WTC11 (cell line): ENCODE results near the gene CCDC138. TPM values are rescaled to one million over a fixed set of nuclear protein-coding genes. Genes with fewer than 3 reads are reported as not detected.

Experiments used
- ATAC-seq: fragments of 200-7000 bp; cut with Tn5 transposase; 2 replicates; pipeline ENCODE4 v1.10.0; 2021; ENCODE audit warnings: mild to moderate bottlenecking, moderate library complexity
- CTCF ChIA-PET: fragments of 300-600 bp; sonication (Branson Sonifier 250); formaldehyde crosslinking; loops from one replicate; lab custom pipeline; 2021; ENCODE audit warnings: antibody characterized with exemption; lab: Charles Lee
- POLR2A ChIA-PET: fragments of 350-600 bp; sonication (Branson Sonifier 250); formaldehyde crosslinking; loops from one replicate; lab custom pipeline; 2021; ENCODE audit warnings: antibody characterized with exemption; lab: Charles Lee
- DNase-seq: peaks from one replicate; pipeline ENCODE4 v3.0.0; 2021; ENCODE audit warnings: low spot score
- H3K27ac Mint-ChIP-seq: 2 replicates; pipeline ENCODE4 v1.8.0; 2021; ENCODE audit warnings: mixed read lengths
- H3K27me3 Mint-ChIP-seq: 2 replicates; pipeline ENCODE4 v1.8.0; 2021; ENCODE audit warnings: low read depth, mild to moderate bottlenecking, moderate library complexity, mixed read lengths
- H3K36me3 Mint-ChIP-seq: 2 replicates; pipeline ENCODE4 v1.8.0; 2021; ENCODE audit warnings: mixed read lengths
- H3K4me1 Mint-ChIP-seq: 2 replicates; pipeline ENCODE4 v1.8.0; 2022; ENCODE audit warnings: mixed read lengths
- H3K4me3 Mint-ChIP-seq: 2 replicates; pipeline ENCODE4 v1.8.0; 2021; ENCODE audit warnings: mild to moderate bottlenecking, moderate library complexity, mixed read lengths
- H3K9me3 Mint-ChIP-seq: 2 replicates; pipeline ENCODE4 v1.8.0; 2021; ENCODE audit warnings: mixed read lengths
- CDX4 ChIP-seq: fragments of 250-450 bp; sonication (Bioruptor Pico); IDR thresholded peaks from 2 replicates; pipeline ENCODE4 v1.9.0; 2021; ENCODE audit warnings: moderate library complexity, mild to moderate bottlenecking, inconsistent platforms, borderline replicate concordance
- FOXJ3 ChIP-seq: sonication (generic); formaldehyde crosslinking; IDR thresholded peaks from 2 replicates; pipeline ENCODE4 v1.9.0; 2021; ENCODE audit warnings: missing genetic modification reagents, mild to moderate bottlenecking, borderline replicate concordance
- JAZF1 ChIP-seq: fragments of 250-450 bp; sonication (Bioruptor Pico); IDR thresholded peaks from 2 replicates; pipeline ENCODE4 v1.9.0; 2021; ENCODE audit warnings: moderate library complexity, mild to moderate bottlenecking, inconsistent platforms
- NFATC4 ChIP-seq: fragments of 250-450 bp; sonication (Bioruptor Pico); IDR thresholded peaks from 2 replicates; pipeline ENCODE4 v1.9.0; 2021; ENCODE audit warnings: mild to moderate bottlenecking
- NR1H2 ChIP-seq: sonication (generic); formaldehyde crosslinking; IDR thresholded peaks from 2 replicates; pipeline ENCODE4 v1.9.0; 2021; ENCODE audit warnings: mild to moderate bottlenecking, moderate library complexity, missing genetic modification reagents
- NR3C1 ChIP-seq: sonication (generic); formaldehyde crosslinking; conservative IDR thresholded peaks from 2 replicates; pipeline ENCODE4 v1.8.1; 2023; ENCODE audit warnings: low read depth, mild to moderate bottlenecking, missing genetic modification reagents
- RELA ChIP-seq: sonication (generic); formaldehyde crosslinking; IDR thresholded peaks from 2 replicates; pipeline ENCODE4 v1.8.1; 2022; ENCODE audit warnings: missing genetic modification reagents, mild to moderate bottlenecking, borderline replicate concordance
- RORB ChIP-seq: fragments of 250-450 bp; sonication (Bioruptor Pico); IDR thresholded peaks from 2 replicates; pipeline ENCODE4 v1.9.0; 2021; ENCODE audit warnings: mild to moderate bottlenecking
- SMAD3 ChIP-seq: sonication (generic); formaldehyde crosslinking; IDR thresholded peaks from 2 replicates; pipeline ENCODE4 v1.8.0; 2022; ENCODE audit warnings: missing genetic modification reagents, mild to moderate bottlenecking, borderline replicate concordance
- STAT6 ChIP-seq: sonication (generic); formaldehyde crosslinking; conservative IDR thresholded peaks from 2 replicates; pipeline ENCODE4 v1.8.1; 2023; ENCODE audit warnings: mild to moderate bottlenecking, low read depth, missing genetic modification reagents, moderate library complexity
- TEAD4 ChIP-seq: sonication (generic); formaldehyde crosslinking; IDR thresholded peaks from 2 replicates; pipeline ENCODE4 v1.8.0; 2022; ENCODE audit warnings: mild to moderate bottlenecking, missing genetic modification reagents
- ZBTB21 ChIP-seq: sonication (generic); formaldehyde crosslinking; IDR thresholded peaks from 2 replicates; pipeline ENCODE4 v1.8.1; 2023; ENCODE audit warnings: mild to moderate bottlenecking, missing genetic modification reagents, borderline replicate concordance
- ZNF138 ChIP-seq: sonication (generic); formaldehyde crosslinking; conservative IDR thresholded peaks from 2 replicates; pipeline ENCODE4 v1.8.1; 2022; ENCODE audit warnings: mild to moderate bottlenecking, moderate library complexity, missing genetic modification reagents
- ZNF512 ChIP-seq: sonication (generic); formaldehyde crosslinking; IDR thresholded peaks from 2 replicates; pipeline ENCODE4 v1.8.1; 2022; ENCODE audit warnings: missing genetic modification reagents, borderline replicate concordance
- total RNA-seq: library from RNA; stranded (reverse); gene quantifications from 3 replicates; pipeline ENCODE4 v1.2.3, GENCODE V29; 2021
- TF ChIP-seq, protein P1 (sequence below): fragments of 250-450 bp; sonication (Bioruptor Pico); IDR thresholded peaks from 2 replicates; pipeline ENCODE4 v2.1.2; 2022; ENCODE audit warnings: mild to moderate bottlenecking, moderate library complexity
- TF ChIP-seq, protein P2 (sequence below): sonication (generic); formaldehyde crosslinking; IDR thresholded peaks from 2 replicates; pipeline ENCODE4 v1.8.1; 2023; ENCODE audit warnings: mild to moderate bottlenecking, missing genetic modification reagents, moderate library complexity
- TF ChIP-seq, protein P3 (sequence below): sonication (generic); formaldehyde crosslinking; IDR thresholded peaks from 2 replicates; pipeline ENCODE4 v1.8.0; 2022; ENCODE audit warnings: missing genetic modification reagents
- TF ChIP-seq, protein P4 (sequence below): sonication (generic); formaldehyde crosslinking; IDR thresholded peaks from 2 replicates; pipeline ENCODE4 v1.8.0; 2022; ENCODE audit warnings: mild to moderate bottlenecking, missing genetic modification reagents
- TF ChIP-seq, protein P5 (sequence below): sonication (generic); formaldehyde crosslinking; IDR thresholded peaks from 2 replicates; pipeline ENCODE4 v1.8.1; 2023; ENCODE audit warnings: mild to moderate bottlenecking, missing genetic modification reagents
- TF ChIP-seq, protein P6 (sequence below): sonication (generic); formaldehyde crosslinking; conservative IDR thresholded peaks from 2 replicates; pipeline ENCODE4 v1.8.1; 2022; ENCODE audit warnings: mild to moderate bottlenecking, missing genetic modification reagents

CCDC138 gene
- total RNA-seq, 1 experiment from 2014 or later = 23.5 TPM

DNA sequence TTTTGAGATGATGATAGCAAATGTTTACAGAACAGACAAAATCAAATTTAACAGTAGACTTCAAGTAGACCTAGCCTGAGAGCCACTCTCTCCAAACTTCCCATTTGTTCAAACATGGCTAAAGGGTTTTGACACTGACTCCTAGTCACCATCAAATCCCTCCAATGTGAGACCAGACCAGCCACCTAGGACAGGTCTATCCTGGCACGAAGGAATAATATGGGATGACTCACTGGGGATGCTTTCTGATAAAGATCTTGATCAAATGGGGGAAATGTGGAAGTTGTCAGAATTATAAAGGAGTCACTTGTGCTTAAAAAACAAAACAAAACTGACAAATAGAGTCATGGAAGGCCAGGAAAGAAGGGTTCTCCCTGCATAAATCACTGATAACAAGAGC lies 106.7 kb downstream of the CCDC138 start (continued):
- TF ChIP-seq FOXJ3 (CRISPR knock-in tag) = no peak

DNA sequence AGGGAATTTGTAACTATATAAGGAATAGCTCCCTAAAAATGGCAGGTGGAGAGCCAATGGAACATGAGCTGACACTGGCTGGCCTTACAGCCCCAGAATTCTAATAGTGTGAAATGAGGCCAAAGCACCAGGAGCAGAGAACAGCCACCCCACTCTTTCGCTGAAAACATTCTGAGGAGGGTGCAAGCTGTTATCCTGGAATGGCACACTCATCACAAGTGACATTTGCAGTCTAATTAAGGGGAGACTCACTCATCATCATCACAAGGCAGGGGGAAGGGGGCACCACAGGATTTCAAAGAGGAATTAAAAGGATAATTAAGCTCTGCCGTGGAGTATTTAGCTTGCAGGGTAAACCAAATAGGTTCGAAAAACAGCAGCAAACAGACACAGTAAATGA lies 108.2 kb downstream of the CCDC138 start:
- Mint-ChIP-seq H3K4me1 (peaks cover 11% of the 10 kb centered on the region), H3K9me3 (peaks cover 2% of the 10 kb centered on the region), H3K4me3 (no peak overlapping the region), H3K36me3 (peaks cover 1% of the 10 kb centered on the region), H3K27me3 (no peaks in the 10 kb centered on the region), H3K27ac (no peak overlapping the region)
- ChIA-PET POLR2A (no interaction called here), CTCF (interaction anchor here (0.9 kb wide), 1 partner anchor 37 kb away, joined by 5 read pairs; no protein-coding TSS in a partner anchor)
- TF ChIP-seq, protein P1, sequence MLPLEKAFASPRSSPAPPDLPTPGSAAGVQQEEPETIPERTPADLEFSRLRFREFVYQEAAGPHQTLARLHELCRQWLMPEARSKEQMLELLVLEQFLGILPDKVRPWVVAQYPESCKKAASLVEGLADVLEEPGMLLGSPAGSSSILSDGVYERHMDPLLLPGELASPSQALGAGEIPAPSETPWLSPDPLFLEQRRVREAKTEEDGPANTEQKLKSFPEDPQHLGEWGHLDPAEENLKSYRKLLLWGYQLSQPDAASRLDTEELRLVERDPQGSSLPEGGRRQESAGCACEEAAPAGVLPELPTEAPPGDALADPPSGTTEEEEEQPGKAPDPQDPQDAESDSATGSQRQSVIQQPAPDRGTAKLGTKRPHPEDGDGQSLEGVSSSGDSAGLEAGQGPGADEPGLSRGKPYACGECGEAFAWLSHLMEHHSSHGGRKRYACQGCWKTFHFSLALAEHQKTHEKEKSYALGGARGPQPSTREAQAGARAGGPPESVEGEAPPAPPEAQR (CRISPR knock-in tag) = no peak
- TF ChIP-seq, protein P2, sequence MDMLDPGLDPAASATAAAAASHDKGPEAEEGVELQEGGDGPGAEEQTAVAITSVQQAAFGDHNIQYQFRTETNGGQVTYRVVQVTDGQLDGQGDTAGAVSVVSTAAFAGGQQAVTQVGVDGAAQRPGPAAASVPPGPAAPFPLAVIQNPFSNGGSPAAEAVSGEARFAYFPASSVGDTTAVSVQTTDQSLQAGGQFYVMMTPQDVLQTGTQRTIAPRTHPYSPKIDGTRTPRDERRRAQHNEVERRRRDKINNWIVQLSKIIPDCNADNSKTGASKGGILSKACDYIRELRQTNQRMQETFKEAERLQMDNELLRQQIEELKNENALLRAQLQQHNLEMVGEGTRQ (CRISPR knock-in tag) = no peak
- no peak for TF ChIP-seq NR1H2
- TF ChIP-seq SMAD3 = no peak
- TF ChIP-seq RORB (CRISPR knock-in tag) = no peak
- TF ChIP-seq, protein P3, sequence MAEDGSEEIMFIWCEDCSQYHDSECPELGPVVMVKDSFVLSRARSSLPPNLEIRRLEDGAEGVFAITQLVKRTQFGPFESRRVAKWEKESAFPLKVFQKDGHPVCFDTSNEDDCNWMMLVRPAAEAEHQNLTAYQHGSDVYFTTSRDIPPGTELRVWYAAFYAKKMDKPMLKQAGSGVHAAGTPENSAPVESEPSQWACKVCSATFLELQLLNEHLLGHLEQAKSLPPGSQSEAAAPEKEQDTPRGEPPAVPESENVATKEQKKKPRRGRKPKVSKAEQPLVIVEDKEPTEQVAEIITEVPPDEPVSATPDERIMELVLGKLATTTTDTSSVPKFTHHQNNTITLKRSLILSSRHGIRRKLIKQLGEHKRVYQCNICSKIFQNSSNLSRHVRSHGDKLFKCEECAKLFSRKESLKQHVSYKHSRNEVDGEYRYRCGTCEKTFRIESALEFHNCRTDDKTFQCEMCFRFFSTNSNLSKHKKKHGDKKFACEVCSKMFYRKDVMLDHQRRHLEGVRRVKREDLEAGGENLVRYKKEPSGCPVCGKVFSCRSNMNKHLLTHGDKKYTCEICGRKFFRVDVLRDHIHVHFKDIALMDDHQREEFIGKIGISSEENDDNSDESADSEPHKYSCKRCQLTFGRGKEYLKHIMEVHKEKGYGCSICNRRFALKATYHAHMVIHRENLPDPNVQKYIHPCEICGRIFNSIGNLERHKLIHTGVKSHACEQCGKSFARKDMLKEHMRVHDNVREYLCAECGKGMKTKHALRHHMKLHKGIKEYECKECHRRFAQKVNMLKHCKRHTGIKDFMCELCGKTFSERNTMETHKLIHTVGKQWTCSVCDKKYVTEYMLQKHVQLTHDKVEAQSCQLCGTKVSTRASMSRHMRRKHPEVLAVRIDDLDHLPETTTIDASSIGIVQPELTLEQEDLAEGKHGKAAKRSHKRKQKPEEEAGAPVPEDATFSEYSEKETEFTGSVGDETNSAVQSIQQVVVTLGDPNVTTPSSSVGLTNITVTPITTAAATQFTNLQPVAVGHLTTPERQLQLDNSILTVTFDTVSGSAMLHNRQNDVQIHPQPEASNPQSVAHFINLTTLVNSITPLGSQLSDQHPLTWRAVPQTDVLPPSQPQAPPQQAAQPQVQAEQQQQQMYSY = no peak
- TF ChIP-seq ZBTB21 (CRISPR knock-in tag) = no peak
- TF ChIP-seq NR3C1 = no peak
- TF ChIP-seq, protein P4, sequence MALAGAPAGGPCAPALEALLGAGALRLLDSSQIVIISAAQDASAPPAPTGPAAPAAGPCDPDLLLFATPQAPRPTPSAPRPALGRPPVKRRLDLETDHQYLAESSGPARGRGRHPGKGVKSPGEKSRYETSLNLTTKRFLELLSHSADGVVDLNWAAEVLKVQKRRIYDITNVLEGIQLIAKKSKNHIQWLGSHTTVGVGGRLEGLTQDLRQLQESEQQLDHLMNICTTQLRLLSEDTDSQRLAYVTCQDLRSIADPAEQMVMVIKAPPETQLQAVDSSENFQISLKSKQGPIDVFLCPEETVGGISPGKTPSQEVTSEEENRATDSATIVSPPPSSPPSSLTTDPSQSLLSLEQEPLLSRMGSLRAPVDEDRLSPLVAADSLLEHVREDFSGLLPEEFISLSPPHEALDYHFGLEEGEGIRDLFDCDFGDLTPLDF (CRISPR knock-in tag) = no peak
- TF ChIP-seq, protein P5, sequence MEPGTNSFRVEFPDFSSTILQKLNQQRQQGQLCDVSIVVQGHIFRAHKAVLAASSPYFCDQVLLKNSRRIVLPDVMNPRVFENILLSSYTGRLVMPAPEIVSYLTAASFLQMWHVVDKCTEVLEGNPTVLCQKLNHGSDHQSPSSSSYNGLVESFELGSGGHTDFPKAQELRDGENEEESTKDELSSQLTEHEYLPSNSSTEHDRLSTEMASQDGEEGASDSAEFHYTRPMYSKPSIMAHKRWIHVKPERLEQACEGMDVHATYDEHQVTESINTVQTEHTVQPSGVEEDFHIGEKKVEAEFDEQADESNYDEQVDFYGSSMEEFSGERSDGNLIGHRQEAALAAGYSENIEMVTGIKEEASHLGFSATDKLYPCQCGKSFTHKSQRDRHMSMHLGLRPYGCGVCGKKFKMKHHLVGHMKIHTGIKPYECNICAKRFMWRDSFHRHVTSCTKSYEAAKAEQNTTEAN (CRISPR knock-in tag) = no peak
- TF ChIP-seq NFATC4 (CRISPR knock-in tag) = no peak
- no peak for TF ChIP-seq ZNF138
- TF ChIP-seq ZNF512 (CRISPR knock-in tag) = no peak
- TF ChIP-seq CDX4 (CRISPR knock-in tag) = no peak
- no peak for TF ChIP-seq TEAD4
- no peak for TF ChIP-seq RELA
- no peak for TF ChIP-seq STAT6 (CRISPR knock-in tag)
- TF ChIP-seq JAZF1 = no peak
- TF ChIP-seq, protein P6, sequence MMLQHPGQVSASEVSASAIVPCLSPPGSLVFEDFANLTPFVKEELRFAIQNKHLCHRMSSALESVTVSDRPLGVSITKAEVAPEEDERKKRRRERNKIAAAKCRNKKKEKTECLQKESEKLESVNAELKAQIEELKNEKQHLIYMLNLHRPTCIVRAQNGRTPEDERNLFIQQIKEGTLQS = no peak
- ATAC-seq = no peak
- no peak for DNase-seq
